OCI-LY1 (cell line): ENCODE data around the gene MRPL49.

Source experiments
- EZH2 ChIP-seq: fragments of 200-600 bp; sonication (generic), shearing (Covaris generic); IDR thresholded peaks from 2 replicates; pipeline ENCODE4 v1.8.0; 2017; ENCODE audit warnings: borderline replicate concordance, mixed run types, mild to moderate bottlenecking, antibody characterized with exemption, low read length, moderate library complexity, mixed read lengths
- TF ChIP-seq, protein P1 (sequence below): fragments of 200-600 bp; sonication (generic), shearing (Covaris generic); IDR thresholded peaks from 2 replicates; pipeline ENCODE4 v1.5.1; 2017; ENCODE audit warnings: mild to moderate bottlenecking, antibody characterized with exemption, low read length, moderate library complexity, mixed read lengths

DNA sequence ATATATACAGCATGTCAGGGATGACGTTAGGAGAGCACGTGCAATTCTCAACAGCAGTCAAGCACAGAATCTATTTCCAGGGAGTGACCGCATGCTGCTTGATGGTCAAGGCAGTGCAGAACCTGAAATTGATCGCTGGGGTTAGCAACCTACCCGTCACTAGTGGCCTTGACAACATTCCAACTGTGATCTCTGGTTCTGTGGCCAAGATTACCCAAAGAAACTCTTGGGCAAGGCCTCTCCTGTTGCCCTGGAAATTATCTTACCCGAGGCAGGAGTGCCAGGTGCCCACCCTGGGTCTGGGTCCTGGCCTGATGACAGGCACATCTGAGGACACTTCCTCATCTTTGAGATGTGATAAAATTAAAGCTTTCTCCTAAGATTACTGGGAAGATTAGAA lies 8.3 kb upstream of the MRPL49 start:
- TF ChIP-seq, protein P1, sequence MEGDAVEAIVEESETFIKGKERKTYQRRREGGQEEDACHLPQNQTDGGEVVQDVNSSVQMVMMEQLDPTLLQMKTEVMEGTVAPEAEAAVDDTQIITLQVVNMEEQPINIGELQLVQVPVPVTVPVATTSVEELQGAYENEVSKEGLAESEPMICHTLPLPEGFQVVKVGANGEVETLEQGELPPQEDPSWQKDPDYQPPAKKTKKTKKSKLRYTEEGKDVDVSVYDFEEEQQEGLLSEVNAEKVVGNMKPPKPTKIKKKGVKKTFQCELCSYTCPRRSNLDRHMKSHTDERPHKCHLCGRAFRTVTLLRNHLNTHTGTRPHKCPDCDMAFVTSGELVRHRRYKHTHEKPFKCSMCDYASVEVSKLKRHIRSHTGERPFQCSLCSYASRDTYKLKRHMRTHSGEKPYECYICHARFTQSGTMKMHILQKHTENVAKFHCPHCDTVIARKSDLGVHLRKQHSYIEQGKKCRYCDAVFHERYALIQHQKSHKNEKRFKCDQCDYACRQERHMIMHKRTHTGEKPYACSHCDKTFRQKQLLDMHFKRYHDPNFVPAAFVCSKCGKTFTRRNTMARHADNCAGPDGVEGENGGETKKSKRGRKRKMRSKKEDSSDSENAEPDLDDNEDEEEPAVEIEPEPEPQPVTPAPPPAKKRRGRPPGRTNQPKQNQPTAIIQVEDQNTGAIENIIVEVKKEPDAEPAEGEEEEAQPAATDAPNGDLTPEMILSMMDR = no peak
- no peak for TF ChIP-seq EZH2
